ENCODE results near the gene DHCR7. TPM values are rescaled to one million over a fixed set of nuclear protein-coding genes. Genes with fewer than 3 reads are reported as not detected.

Gene DHCR7
- total and polyA plus RNA-seq, 2 experiments from 2014 or later = 84.0 to 166 TPM

DNA sequence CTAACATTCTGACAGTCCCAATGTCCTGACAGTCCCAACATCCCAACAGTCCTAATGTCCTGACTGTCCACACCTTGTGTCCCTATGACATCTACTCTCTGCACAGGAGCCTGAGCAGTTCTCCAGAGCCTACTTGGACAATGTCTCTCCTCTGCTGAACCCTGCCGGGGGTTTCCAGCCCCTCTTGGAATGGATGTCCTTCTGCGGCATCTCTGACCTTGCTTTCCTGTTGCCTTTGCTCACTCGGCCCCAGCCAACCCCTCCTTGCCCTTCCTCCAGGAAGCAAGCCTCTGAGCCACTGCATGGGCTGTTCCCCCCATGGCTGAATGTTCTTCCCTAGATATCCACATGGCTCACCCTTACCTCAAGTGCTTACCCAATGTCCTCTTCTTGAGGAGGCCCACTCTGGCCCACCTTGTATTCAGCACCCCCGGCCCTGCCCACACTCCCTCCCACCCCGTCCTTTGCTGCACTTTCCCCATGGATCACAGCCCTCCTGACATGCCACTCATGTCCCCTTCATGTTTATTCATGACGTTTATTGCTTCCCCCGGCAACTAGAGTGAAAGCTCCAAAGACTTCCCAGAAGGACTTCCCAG is 59.5 kb downstream of the DHCR7 start:
- DNase-seq (ENCODE audit: low spot score) (no peak), ATAC-seq (no peak)
- no peaks in the 10 kb centered on the region for H3K79me2 ChIP-seq (replicated peaks; ENCODE audit: insufficient read depth)
- Mint-ChIP-seq H3K27me3 (ENCODE audit: insufficient read depth, low read depth, poor library complexity) (peaks cover 16% of the 10 kb centered on the region), H3K36me3 (ENCODE audit: low read depth) (no peaks in the 10 kb centered on the region; the same call in 2 of the 3 replicates), H3K4me1 (no peaks in the 10 kb centered on the region), H3K9me3 (peaks cover 21% of the 10 kb centered on the region), H3K27ac (no peak overlapping the region), H3K4me3 (no peak overlapping the region)
- H4K20me1 ChIP-seq (replicated peaks; ENCODE audit: insufficient read depth) = no peaks in the 10 kb centered on the region
- no peak overlapping the region for H3K4me3 ChIP-seq
- no peak overlapping the region for H2AFZ ChIP-seq
- no peaks in the 10 kb centered on the region for H3K36me3 ChIP-seq (ENCODE audit: insufficient read depth)
- TF ChIP-seq ZNF331 (CRISPR knock-in tag; IDR thresholded peaks at IDR 0.05; ENCODE audit: low read depth) (no peak), CREB1 (CRISPR knock-in tag; IDR thresholded peaks at IDR 0.05; ENCODE audit: low read depth) (no peak), ZNF462 (CRISPR knock-in tag; IDR thresholded peaks at IDR 0.05) (no peak), NANOG (IDR thresholded peaks at IDR 0.05; ENCODE audit: borderline replicate concordance) (no peak), EZH2phosphoT487 (IDR thresholded peaks at IDR 0.05; ENCODE audit: unreplicated experiment) (no peak), EZH2 (IDR thresholded peaks at IDR 0.05; ENCODE audit: low read depth, unreplicated experiment) (no peak), POLR2AphosphoS5 (IDR thresholded peaks at IDR 0.05; ENCODE audit: low read depth) (no peak), STAT1 (IDR thresholded peaks at IDR 0.05; ENCODE audit: unreplicated experiment) (no peak), ZNF114 (CRISPR knock-in tag; IDR thresholded peaks at IDR 0.05) (no peak), JUNB (IDR thresholded peaks at IDR 0.05; ENCODE audit: unreplicated experiment) (no peak)
- TF ChIP-seq, protein P1, sequence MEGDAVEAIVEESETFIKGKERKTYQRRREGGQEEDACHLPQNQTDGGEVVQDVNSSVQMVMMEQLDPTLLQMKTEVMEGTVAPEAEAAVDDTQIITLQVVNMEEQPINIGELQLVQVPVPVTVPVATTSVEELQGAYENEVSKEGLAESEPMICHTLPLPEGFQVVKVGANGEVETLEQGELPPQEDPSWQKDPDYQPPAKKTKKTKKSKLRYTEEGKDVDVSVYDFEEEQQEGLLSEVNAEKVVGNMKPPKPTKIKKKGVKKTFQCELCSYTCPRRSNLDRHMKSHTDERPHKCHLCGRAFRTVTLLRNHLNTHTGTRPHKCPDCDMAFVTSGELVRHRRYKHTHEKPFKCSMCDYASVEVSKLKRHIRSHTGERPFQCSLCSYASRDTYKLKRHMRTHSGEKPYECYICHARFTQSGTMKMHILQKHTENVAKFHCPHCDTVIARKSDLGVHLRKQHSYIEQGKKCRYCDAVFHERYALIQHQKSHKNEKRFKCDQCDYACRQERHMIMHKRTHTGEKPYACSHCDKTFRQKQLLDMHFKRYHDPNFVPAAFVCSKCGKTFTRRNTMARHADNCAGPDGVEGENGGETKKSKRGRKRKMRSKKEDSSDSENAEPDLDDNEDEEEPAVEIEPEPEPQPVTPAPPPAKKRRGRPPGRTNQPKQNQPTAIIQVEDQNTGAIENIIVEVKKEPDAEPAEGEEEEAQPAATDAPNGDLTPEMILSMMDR (conservative IDR thresholded peaks at IDR 0.05; ENCODE audit: low read depth in 2 of 2) = no peak
- TF ChIP-seq, protein P2, sequence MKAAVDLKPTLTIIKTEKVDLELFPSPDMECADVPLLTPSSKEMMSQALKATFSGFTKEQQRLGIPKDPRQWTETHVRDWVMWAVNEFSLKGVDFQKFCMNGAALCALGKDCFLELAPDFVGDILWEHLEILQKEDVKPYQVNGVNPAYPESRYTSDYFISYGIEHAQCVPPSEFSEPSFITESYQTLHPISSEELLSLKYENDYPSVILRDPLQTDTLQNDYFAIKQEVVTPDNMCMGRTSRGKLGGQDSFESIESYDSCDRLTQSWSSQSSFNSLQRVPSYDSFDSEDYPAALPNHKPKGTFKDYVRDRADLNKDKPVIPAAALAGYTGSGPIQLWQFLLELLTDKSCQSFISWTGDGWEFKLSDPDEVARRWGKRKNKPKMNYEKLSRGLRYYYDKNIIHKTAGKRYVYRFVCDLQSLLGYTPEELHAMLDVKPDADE (IDR thresholded peaks at IDR 0.05) = no peak
- TF ChIP-seq, protein P3, sequence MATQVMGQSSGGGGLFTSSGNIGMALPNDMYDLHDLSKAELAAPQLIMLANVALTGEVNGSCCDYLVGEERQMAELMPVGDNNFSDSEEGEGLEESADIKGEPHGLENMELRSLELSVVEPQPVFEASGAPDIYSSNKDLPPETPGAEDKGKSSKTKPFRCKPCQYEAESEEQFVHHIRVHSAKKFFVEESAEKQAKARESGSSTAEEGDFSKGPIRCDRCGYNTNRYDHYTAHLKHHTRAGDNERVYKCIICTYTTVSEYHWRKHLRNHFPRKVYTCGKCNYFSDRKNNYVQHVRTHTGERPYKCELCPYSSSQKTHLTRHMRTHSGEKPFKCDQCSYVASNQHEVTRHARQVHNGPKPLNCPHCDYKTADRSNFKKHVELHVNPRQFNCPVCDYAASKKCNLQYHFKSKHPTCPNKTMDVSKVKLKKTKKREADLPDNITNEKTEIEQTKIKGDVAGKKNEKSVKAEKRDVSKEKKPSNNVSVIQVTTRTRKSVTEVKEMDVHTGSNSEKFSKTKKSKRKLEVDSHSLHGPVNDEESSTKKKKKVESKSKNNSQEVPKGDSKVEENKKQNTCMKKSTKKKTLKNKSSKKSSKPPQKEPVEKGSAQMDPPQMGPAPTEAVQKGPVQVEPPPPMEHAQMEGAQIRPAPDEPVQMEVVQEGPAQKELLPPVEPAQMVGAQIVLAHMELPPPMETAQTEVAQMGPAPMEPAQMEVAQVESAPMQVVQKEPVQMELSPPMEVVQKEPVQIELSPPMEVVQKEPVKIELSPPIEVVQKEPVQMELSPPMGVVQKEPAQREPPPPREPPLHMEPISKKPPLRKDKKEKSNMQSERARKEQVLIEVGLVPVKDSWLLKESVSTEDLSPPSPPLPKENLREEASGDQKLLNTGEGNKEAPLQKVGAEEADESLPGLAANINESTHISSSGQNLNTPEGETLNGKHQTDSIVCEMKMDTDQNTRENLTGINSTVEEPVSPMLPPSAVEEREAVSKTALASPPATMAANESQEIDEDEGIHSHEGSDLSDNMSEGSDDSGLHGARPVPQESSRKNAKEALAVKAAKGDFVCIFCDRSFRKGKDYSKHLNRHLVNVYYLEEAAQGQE (IDR thresholded peaks at IDR 0.05; ENCODE audit: unreplicated experiment) = no peak
- H3F3A ChIP-seq (replicated peaks; ENCODE audit: low read depth) = no peaks in the 10 kb centered on the region
- H3K4me1 ChIP-seq (ENCODE audit: insufficient read depth) = no peaks in the 10 kb centered on the region
- H3K9me2 ChIP-seq (ENCODE audit: insufficient read depth) = peaks cover 7% of the 10 kb centered on the region; the same call in 1 of the 2 replicates
- no peak overlapping the region for H3K27ac ChIP-seq (ENCODE audit: low read depth)
- no peak overlapping the region for H3K4me2 ChIP-seq
- no peaks in the 10 kb centered on the region for H3K27me3 ChIP-seq (ENCODE audit: insufficient read depth)

All from GM23338 (cell line).